Sigmoid colon (tissue), 4 donors: ENCODE measurements around the gene HDGFL2.

Experiments
- EP300 ChIP-seq, 4 donors: sonication (generic); formaldehyde crosslinking; IDR thresholded peaks; one replicate each; pipeline ENCODE4 v1.6.1; 2017; ENCODE audit warnings: antibody characterized with exemption in 4 of 4
- POLR2A ChIP-seq, 2 donors: fragments of 450-650 bp; IDR thresholded peaks; one replicate each; pipeline ENCODE4 v1.6.1; 2016; ENCODE audit warnings: antibody characterized with exemption in 2 of 2, mild to moderate bottlenecking in 2 of 2, moderate library complexity in 2 of 2
- TF ChIP-seq, protein P1 (sequence below), 4 experiments: fragments of 450-650 bp in 3 of 4; fragments of 200-600 bp in 1 of 4; IDR thresholded peaks; one replicate each; pipeline ENCODE4 v1.5.1; 2016 to 2019; ENCODE audit warnings: antibody characterized with exemption in 4 of 4, mild to moderate bottlenecking in 3 of 4, moderate library complexity in 2 of 4

DNA sequence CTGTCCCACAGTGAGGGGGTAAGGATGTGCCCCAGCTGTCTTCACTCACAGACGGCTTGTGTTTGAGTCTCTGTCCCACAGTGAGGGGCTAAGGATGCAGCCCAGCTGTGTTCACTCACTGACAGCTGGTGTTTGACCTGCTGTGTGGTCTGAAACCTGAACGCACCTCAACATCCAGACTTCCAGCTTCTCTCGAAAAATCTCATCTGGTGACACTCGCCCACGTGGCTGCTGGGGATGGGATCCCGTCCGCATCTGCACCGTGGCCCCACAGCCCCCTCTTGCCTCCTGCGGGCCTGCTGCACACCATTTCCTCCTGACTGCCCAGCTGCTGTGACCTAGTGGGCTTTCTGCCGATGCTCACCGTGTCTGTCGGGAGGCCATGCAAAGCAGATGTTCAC is 42.3 kb upstream of the HDGFL2 start:
- TF ChIP-seq, protein P1, sequence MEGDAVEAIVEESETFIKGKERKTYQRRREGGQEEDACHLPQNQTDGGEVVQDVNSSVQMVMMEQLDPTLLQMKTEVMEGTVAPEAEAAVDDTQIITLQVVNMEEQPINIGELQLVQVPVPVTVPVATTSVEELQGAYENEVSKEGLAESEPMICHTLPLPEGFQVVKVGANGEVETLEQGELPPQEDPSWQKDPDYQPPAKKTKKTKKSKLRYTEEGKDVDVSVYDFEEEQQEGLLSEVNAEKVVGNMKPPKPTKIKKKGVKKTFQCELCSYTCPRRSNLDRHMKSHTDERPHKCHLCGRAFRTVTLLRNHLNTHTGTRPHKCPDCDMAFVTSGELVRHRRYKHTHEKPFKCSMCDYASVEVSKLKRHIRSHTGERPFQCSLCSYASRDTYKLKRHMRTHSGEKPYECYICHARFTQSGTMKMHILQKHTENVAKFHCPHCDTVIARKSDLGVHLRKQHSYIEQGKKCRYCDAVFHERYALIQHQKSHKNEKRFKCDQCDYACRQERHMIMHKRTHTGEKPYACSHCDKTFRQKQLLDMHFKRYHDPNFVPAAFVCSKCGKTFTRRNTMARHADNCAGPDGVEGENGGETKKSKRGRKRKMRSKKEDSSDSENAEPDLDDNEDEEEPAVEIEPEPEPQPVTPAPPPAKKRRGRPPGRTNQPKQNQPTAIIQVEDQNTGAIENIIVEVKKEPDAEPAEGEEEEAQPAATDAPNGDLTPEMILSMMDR (IDR thresholded peaks at IDR 0.05), result no peak
- TF ChIP-seq POLR2A (IDR thresholded peaks at IDR 0.05) (no peak), EP300 (IDR thresholded peaks at IDR 0.05) (no peak)
